ENCODE results near the gene PBX2.
"Not testable (repeated sequence)": the region's sequence is repeated elsewhere in the genome, so short reads cannot be mapped to it uniquely, and the experiment has no call there.

The PBX2 gene

GRCh38 chr6:32187725-32188380 is 2.1 kb downstream of the PBX2 start:
- DNase-seq (ENCODE audit: low read depth) = not testable (repeated sequence)

DNA sequence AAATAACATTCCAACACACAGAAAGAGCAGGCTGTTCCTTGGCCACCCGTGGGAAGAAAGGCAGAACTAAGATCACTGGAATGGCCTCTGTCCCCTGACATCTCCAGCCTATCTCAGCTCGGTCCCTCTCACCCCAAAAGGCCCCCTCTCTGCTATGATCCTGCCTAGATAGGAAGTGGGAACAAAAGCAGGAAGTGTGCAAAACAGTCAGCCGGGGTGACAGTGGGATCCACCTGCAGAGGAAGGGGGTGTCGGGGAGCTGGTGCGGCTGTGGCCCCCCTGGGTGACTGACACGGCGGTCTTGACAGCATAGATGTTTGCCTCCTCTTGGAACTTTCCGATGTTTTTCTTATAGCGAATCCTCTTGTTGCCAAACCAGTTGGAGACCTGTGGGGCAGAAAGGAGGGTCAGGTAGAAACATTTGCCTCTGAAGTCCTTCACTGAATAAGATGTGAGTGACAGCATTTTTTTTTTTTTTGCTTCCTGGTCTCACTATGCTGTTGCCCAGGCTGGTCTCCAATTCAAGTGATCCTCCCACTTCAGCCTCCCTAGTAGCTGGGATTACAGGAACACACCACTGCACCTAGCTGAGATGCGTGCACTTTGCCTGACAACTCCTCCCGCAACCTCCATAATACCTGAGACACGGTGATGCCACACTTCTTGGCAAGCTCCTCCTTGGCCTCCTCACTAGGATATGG is 2.8 kb downstream of the PBX2 start:
- DNase-seq (ENCODE audit: low read depth) = no peak

- not testable (repeated sequence) for DNase-seq (ENCODE audit: low read depth)
Observed at GRCh38 chr6:32186151-32186840, 3.7 kb downstream of the PBX2 start.

DNA sequence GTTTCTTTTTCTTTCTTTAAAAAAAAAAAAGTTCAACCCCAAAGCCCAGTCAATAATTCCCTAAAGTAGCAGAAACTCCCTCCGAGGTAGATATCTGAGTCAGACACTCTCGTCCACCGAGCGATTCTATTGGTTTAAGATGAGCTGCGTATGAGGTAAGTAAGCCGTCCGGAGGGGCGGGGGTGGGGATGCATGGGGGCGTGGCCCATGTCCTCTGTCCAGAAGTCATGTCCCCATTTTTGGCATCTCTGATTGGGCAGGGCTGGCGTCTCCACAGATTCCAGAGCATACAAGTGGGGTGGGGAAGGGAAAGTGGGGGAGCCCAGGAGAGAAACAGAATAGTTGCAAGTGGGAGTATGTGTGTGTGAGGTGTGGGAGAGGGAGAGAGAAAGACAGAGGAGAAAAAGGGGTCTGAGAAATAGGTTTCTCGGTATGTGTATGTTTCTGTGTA is 4.3 kb downstream of the PBX2 start:
- not testable (repeated sequence) for DNase-seq (ENCODE audit: low read depth)

DNA sequence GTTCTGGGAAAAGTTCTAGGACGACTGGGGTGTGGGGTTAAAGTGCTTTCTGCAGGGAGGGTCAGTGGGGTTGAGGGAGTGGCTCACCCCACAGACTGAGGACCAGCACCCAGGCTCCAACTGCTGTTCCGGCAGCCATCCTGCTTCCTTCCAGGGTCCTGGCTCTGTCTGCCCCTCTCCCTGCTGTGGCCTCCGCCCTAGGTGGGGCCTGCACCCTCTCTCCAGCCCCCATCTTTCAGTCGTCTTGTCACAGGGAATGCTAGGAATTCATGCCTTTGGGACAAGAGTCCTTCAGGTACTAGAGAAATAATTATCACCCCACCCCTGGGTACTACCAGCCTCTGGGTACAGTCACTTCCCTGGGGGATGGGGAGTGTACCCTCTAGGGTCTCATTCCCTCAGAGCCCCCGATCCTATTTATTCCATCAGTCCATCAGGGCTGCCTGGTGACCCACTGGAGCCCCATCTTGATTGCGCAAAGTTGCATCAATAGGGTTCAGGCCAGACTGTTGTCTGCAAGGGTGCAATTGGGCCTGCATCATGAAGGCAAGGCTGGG is 5.8 kb downstream of the PBX2 start, which contains the start of gene AGER:
AGER (minus strand) TSS at position 170 of the 557 bp plus-strand sequence; CDS start at position 139, 31 bp downstream.
- DNase-seq (ENCODE audit: low read depth) = no peak

GRCh38 chr6:32183483-32184083 is 6.4 kb downstream of the PBX2 start:
- no peak for DNase-seq (ENCODE audit: low read depth)

GRCh38 chr6:32183030-32183429 is 7.0 kb downstream of the PBX2 start:
- DNase-seq (ENCODE audit: low read depth) = no peak

DNA sequence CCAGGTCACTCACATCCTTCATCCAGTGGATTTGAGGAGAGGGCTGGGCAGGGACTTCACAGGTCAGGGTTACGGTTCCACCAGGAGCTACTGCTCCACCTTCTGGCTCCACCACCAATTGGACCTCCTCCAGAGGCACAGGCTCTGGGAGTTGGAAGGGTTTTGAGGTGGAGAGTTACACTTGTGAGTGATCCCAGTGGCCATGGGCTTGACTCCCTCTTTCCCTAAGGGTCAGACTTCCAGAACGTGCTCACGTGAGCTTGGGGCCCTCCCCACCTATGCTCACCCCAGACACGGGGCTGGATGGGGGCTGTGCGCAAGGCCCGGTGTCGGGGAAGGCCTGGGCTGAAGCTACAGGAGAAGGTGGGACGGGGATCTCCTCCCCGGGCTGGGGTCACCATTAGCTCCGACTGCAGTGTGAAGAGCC is 7.4 kb downstream of the PBX2 start:
- DNase-seq (ENCODE audit: low read depth) = no peak

DNA sequence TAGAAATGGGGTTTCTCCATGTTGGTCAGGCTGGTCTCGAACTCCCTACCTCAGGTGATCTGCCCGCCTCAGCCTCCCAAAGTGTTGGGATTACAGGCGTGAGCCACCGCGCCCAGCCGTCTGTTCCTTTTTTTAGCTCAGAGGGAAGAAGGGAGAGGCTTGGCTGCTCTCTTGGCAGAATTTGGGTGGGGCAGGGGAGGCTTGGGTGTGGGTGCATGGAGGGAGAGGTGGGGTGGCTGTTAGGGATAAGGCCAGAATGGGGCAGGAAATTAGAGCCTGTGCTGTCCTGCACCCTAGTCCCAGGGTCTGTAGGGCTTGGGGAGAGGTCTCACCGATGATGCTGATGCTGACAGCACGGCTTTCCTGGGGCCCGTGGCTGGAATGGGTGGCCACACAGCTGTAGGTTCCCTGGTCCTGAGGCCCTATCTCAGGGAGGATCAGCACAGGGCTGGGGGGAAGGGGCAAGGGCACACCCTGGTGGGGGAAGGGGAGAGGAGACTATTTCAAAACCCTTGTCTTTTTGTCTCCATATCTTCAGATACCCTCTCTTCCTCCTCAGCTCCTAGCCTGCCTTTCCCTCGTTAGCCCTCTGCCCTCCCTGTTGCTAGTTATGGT is 8.0 kb downstream of the PBX2 start:
- DNase-seq (ENCODE audit: low read depth) = no peak

DNA sequence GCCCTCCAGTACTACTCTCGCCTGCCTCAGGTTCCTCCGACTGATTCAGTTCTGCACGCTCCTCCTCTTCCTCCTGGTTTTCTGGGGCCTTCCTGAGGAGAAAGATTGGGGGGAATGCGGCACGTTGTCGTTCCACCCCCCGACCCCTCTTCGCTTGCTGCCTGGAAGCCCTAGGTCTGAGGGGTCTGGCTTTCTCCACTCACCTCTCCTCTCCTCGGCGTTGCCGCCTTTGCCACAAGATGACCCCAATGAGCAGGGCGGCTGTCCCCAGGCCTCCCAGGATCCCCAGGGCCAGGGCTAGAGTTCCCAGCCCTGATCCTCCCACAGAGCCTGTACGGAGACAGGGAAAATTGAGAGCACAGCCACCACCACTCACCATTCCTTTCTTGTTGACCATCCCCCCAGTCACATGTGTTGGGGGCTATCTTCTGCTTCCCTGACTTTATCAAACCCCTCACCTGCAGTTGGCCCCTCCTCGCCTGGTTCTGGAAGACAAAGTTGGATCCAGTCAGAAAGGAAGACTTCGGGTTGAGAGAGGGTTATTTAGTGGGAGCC is 8.8 kb downstream of the PBX2 start:
- no peak for DNase-seq (ENCODE audit: low read depth)

DNA sequence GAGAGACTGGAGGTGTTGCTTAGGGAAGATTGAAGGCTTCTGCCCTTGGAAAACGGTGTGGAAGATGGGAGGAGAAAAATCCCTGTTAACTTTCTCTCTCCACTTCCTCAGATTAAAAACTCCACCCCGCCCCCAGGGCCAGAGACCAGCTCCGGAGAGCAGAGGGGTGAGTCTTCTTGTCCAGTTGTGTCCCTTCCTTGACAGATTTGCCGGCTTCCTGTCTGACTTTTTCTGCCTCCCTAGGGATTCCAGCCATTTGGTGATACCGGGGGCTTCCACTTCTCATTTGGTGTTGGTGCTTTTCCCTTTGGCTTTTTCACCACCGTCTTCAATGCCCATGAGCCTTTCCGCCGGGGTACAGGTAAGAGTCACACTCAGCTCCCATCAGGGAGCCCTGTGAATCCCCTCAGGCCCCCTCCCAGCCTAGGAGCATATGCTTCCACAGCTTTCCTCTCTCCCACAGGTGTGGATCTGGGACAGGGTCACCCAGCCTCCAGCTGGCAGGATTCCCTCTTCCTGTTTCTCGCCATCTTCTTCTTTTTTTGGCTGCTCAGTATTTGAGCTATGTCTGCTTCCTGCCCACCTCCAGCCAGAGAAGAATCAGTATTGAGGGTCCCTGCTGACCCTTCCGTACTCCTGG is 10.1 kb downstream of the PBX2 start:
- no peak for DNase-seq (ENCODE audit: low read depth)

DNA sequence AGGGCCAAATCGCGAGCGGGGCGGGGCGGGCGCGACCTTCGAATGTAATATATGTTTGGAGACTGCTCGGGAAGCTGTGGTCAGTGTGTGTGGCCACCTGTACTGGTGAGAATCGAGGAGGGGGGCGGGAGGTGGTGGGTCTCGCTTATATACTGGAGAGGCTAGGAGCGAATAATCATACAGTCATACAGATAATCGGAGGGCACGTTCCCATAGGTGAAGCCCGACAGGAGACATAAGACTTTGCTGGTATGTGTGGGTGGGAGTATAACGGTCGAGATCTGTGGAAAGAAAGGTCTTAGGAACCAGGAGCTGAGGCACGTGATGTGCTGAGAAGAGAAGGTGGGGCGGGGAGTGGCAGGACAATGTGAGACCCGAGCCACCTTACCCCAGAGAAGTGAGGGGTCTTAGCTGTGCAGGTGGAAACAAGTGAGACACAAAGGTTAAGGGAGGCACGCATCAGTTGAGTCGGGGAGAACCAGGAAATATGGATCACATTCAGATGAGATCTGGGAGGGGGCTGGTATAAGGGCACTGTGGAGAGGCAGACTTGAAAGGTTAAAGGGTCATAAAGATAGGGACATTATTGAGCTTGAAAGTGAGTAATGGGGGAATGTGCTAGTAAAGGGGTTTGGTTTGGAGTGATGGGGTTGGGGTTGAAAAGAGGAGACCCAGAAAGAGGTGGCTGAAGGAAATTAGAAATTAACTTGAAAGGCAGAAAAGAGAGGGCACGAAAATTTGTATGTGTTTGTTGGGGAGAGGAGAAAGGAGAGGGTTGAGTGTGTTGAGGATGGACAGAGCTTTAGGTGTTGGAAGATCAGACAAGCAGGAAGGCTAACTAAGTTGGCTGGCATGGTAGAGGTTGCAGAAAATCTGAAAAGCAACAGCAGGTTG is 11.2 kb downstream of the PBX2 start:
- DNase-seq (ENCODE audit: low read depth) = no peak

- peak; percentile 98 for DNase-seq (ENCODE audit: low read depth)
Observed at GRCh38 chr6:32177788-32178546, 12.0 kb downstream of the PBX2 start, which contains the start of gene RNF5. RNF5 (plus strand) TSS chr6:32178405; CDS start chr6:32178512, 107 bp downstream.

DNA sequence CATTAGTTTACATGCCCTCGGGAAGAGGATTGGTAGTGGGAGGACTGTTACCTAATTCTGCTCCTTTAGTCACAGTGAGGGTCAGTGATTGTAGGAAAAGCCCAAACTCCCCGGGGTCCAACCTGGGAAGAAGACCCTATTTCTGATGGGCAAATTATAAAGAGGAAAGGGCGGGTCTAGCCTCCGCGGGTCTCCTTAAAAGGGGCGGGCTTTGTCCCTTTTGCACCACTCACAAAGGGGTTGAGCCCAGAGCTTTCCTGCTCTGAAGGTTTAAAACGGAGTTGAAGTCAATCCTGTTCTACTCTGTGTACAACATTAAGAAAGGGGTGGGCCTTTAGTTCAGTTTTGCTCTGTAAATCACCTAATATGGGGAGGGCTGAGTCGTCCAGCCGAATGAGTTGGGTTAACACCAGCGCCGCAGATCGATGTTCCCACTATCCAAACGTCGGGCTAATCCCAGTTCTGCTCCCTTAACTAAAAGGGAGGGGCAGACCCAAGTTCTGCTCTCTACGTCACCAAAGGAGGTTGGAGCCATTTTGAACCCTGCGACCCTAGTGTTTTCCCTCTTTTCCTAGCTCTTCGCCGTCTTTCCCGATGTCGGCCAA is 12.7 kb downstream of the PBX2 start:
- DNase-seq (ENCODE audit: low read depth) = no peak

DNA sequence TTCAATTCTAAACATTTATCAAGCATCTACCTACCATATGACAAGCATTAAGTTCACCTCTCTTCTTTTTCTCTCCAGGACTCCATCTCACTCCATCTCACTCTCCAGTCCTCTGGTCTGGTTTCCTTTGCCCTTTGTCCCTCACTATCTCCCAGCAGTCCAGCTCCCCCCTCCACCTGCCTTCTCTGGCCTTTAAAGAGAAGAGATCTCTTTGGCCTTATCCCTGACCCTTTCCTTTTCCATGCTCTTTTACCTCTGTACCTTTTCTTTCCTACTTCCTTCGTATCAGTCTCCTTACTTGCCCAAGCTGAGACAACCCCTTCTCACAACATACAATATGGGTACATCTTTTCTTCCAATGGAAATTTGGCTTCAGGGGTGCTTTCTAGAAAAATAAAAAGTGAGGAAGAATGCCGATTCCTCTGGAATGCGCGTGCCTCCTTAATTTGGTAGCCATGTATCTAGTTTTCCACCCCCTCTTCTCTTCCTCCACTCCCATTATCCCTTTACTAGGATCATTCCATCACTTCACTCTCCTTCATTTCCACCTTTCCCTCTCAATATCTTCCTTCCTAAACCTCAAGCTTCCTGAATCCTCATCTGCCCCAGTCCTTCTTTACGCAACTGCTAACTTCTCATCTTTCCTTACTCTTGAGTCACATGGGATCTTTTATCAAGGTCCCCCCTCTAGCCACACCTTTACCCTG is 13.4 kb downstream of the PBX2 start:
- no peak for DNase-seq (ENCODE audit: low read depth)

DNA sequence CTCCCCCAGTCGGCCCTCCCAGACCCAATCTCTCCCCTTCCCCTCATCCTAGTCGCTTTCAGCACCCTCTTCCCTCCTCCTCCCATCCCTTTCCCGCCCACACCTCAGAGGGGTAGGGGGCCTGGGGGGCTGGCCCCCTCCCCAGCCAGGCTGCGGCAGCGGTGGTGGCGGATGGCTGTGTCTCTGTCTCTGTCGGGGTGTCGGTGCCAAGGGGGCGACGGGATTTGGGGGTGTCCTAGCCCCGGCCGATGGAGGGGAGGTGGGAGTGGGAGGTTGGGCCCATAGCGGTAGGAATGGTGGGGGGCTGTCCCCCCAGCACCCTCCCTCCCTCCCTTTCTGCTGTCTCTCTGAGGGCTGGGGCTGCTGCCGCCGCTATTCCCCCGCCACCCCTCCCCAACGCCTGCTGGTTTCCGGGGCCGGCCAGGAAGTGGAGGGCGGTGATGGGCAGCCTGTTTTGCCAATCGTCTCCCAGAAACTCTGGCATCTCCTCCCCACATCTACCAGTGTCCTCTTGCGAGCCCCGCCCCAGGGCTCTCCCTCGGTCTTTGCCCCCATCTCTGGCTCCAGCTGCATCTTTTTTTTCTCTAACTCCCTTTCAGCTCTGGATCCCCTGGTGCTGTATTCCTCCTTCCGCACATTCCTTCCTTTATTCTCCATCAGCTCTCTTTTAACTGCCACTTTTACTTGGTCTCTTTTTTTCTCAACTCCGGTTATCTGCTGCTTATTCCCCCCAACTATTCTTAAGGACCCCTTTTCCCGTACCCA is 14.1 kb downstream of the PBX2 start, which contains the start of gene AGPAT1:
AGPAT1 (minus strand) TSS at position 374 of the 765 bp plus-strand sequence. CDS start 4,588 bp downstream, outside the sequence.
- peak; percentile 75 for DNase-seq (ENCODE audit: low read depth)

DNA sequence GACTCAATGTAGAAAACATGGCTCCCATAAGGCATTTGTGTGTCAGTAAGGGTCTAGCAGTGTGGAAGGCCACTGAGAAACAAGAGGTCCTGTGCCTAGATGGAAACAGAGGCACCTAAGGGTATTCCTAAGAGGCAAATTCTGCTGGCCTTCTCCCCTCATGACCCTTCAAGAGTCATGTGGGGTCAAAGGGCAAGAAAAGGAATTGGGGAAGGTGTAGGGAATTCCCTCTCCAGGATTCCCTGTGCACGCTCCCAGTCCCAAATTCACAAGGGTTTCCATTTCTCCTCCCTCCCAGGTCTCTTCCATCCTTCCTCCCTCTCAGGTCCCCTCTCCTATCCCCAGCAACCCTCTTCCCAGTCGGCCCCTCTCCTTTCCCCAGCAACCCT is 14.7 kb downstream of the PBX2 start:
- DNase-seq (ENCODE audit: low read depth) = no peak
